OCI-LY3 (cell line): ENCODE data around the gene KIF20B.

ENCODE experiments used
- CTCF ChIP-seq: fragments of 200-600, 300-600 bp; sonication (generic); IDR thresholded peaks from 2 replicates; pipeline ENCODE4 v1.5.1; 2014; ENCODE audit warnings: antibody characterized with exemption, low read length, low read depth
- EZH2phosphoT487 ChIP-seq: fragments of 200-600 bp; shearing (Covaris generic); IDR thresholded peaks from 2 replicates; pipeline ENCODE4 v1.6.1; 2018; ENCODE audit warnings: antibody characterized with exemption, mixed run types, low read depth

GRCh38 chr10:89657302-89657701, 44.1 kb upstream of the KIF20B start:
- no peak for TF ChIP-seq CTCF
- TF ChIP-seq EZH2phosphoT487 = no peak
